NCI-H2196 (cell line): ENCODE measurements around the gene CCDC88B.

ENCODE experiments used
- DNase-seq: peaks from one replicate; lab custom pipeline; 2025; ENCODE audit not compliant: unreplicated experiment; lab: John Stamatoyannopoulos, UW

Gene CCDC88B

DNA sequence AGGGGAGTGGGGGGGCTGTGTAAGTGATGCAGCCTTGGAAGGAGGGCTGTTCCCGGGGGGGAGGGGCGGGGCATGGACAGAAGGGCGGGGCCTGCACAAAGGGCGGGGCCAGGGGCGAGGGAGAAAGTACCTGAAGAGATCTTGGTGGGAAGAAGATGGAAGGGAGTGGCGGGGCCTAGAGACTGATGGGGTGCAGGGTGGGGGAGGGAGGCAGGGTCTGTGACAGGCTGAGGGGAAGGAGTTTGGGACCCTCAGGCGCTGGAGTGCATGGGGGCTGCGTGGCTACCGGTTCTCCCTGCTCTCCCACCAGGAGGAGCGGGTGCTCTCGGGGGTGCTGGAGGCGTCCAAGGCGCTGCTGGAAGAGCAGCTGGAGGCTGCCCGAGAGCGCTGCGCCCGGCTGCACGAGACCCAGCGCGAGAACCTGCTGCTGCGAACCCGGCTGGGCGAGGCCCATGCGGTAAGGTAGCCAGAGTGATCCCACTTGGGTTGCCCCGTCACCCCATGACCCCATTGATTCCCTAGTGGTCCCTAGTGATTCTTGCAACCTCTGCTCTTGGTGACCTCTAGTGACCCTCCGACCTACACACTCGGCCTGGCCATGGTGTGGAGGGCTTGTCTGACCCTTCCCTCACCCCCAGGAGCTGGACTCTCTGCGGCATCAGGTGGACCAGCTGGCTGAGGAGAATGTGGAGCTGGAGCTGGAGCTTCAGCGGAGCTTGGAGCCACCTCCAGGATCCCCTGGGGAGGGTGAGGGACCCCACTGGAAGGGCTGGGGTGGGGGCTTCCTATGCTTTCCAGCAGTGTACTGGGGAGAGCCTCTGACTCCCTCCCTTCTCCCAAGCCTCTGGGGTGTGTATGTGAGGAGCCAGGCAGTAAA, 3.1 kb downstream of the CCDC88B start:
- DNase-seq: no peak

DNA sequence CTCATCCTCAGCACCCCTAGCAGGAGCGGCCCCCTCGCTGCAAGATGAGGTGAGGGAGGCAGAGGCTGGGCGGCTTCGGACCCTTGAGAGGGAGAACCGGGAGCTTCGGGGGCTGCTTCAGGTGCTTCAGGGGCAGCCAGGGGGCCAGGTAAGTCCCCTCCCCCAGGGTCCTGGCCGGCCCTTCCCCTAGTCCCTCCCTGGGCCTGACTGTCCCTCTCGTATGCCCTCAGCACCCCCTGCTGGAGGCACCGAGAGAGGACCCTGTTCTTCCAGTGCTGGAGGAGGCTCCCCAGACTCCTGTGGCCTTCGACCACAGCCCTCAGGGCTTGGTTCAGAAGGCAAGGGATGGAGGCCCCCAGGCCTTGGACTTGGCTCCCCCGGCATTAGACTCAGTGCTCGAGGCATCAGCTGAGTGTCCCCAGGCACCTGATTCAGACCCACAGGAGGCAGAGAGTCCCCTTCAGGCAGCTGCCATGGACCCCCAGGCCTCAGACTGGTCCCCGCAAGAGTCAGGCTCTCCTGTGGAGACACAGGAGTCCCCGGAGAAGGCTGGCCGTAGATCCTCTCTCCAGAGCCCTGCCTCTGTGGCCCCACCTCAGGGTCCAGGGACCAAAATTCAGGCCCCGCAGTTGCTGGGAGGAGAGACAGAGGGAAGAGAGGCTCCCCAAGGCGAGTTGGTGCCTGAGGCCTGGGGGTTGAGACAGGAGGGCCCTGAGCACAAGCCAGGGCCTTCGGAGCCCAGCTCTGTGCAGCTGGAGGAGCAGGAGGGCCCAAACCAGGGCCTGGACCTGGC, 4.0 kb downstream of the CCDC88B start:
- peak; percentile 29 for DNase-seq

DNA sequence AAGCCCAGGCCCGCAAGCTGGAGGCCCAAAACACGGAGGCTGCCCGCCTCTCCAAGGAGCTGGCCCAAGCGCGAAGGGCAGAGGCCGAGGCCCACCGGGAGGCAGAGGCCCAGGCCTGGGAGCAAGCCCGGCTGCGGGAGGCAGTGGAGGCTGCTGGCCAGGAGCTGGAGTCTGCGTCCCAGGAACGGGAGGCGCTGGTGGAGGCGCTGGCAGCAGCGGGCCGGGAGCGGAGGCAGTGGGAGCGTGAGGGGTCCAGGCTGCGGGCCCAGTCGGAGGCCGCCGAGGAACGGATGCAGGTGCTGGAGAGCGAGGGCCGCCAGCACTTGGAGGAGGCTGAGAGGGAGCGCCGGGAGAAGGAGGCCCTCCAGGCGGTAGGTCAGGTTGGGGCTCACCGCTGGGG, 4.8 kb downstream of the CCDC88B start:
- no peak for DNase-seq

DNA sequence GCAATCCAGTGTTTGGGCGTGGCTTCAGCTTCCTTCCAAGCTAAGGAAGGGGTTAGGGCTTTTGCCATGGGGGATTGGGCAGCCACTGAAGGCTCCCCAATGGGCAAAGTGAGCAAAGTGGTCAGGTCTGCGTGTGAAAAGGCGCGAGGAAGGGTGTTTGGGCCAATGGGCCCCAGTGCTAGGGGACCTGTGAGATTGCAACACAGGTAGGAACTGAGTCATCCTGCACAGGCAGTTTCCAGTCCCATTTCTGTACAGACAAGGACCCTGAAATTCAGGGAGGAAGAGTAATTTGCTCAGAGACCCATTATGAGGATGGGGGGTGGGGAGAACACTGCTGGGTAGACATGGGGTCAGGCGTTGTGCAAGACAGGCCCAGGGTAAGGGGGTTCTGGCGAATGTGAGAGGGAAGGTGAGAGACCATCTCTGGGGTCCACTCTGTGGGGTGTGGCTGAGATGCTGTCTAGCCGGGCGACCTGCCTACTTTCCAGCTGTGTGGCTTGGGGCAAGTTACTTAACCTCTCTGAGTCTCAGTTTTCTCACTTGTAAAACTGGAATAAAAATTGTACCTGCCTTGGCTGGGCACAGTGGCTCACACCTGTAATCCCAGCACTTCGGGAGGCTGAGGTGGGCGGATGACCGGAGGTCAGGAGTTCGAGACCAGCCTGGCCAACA, 7.3 kb downstream of the CCDC88B start:
- no peak for DNase-seq

DNA sequence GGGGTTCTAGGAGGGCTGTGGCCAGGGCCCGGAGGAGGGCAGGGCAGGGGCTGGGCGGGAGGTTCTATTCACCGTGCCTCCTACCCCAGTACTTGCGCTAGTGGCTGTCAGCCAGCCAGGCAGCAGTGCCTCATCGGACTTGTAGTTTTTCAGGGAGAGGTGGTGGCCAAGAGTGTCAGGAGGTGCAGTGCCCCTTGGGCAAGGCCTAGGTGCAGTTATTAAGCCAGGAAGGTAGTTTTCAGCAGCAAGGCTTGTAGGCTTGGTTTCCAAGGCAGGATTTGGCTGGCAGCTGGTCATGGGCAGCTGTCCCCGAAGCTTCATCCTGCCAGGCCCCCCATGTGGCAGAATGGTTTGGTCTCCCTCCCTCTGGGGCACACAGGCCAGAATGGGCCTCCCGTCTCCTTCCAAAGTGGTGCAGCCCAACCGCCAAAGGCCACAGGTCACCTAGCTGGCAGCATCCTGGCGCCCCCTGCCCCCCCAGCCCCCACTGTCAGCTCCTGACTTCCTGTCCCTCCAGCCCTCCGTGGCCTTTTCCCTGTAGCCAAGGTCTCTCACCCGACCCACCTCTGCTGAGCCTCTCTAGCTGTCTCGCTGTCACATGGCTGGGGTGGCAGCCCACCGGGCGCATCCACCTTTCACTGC, 8.5 kb downstream of the CCDC88B start:
- DNase-seq: peak; percentile 49

DNA sequence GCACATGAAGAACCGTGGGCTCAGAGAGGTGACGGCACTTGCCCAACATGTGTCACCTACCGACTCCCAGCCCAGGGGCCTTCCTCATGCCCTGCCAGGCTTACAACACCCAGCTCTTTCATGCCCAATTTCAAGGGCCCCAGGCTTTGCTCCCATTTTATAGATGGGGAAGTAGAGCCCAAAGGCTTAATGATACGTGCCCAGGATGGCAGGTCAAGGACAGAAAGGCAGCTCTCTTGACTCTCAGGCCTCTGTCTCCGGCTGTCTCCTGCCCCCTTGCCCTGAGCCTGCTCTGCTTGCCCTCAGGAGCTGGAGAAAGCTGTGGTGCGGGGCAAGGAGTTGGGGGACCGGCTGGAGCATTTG, 9.0 kb downstream of the CCDC88B start:
- no peak for DNase-seq

DNA sequence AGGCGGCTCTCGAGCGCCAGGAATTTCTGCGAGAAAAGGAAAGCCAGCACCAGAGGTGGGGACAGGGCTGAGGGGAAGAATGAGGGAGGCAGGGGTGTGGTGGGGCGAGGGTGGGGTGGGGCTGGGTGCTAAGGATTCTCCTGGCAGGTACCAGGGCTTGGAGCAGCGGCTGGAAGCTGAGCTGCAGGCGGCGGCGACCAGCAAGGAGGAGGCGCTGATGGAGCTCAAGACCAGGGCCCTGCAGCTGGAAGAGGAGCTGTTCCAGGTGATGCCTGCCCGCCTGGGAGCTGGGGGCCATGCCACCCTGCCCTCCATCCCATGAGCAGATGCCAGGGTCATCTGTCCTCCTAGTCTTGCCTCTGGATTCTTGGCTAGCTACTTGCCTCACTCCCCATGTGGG, 9.4 kb downstream of the CCDC88B start:
- no peak for DNase-seq

DNA sequence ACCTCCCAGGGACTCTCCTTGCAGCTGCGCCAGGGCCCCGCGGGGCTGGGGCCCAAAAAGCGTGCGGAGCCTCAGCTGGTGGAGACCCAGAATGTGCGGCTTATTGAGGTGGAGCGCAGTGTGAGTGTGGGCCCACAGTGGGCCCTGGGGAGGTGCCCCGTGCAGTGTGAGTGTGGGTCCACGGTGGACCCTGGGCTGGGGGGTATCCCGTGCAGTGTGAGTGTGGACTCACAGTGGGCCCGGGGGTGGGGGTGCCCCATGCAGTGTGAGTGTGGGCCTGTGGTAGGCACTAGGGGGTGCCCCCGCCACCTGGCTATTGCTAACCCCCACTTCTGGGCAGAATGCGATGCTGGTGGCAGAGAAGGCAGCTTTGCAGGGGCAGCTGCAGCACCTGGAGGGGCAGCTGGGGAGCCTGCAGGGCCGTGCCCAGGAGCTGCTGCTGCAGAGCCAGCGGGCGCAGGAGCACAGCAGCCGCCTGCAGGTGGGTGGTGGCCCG, 11.2 kb downstream of the CCDC88B start:
- DNase-seq: no peak

DNA sequence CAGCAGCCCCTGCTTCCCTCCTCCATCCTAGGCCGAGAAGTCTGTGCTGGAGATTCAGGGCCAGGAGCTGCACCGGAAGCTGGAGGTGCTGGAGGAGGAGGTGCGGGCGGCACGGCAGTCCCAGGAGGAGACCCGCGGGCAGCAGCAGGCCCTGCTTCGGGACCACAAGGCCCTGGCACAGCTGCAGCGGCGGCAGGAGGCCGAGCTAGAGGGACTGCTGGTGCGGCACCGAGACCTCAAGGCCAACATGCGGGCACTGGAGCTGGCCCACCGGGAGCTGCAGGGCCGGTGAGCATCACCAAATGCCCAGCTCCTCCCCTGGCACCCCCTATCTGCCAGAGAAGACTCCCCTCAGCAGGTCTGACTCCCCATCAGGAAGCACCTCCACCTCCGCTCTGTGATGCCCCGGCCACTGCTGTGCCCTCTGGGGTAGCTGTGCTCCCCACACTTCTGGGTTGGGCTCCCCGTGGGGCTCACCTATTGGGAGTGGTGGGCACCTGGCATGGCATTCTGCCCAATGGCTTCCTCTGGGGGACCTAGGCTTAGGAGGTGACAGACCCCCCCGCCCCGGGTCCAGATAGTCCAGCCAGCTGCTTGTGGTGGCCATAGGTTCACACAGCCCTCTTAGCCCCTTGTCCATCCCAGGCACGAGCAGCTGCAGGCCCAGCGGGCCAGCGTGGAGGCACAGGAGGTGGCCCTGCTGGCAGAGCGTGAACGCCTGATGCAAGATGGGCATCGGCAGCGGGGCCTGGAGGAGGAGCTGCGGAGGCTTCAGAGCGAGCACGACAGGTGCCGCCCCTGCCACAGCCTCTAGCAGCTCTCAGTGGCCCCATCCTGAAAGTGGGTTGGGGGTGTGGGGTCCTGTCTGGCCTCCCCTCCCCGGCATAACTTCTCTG, 12.3 kb downstream of the CCDC88B start:
- peak; percentile 46 for DNase-seq

DNA sequence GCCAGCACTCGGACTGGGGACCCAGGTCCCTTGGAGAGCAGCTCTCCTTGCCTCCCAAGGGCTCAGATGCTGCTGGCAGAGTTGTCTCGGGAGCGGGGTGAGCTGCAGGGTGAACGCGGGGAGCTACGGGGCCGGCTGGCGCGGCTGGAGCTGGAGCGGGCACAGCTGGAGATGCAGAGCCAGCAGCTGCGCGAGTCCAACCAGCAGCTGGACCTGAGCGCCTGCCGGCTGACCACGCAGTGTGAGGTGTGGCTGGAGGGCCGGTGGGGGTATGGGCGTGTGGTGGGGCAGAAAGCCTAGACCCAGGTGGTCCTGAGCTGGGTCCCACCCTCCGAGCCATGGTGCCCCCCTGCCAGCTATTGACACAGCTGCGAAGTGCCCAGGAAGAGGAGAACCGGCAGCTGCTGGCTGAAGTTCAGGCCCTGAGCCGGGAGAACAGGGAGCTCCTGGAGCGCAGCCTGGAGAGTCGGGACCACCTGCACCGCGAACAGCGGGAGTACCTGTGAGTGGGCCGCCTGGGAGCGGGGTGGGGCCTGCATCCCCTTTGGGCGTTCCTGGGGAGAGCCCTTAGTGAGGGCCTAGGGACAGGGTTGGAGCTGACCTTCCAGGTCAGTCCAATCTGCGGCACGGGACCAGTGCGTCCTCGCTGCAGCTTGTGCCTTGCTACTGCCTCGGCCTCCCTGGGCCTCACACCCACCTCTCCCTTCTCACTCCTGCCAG, 13.2 kb downstream of the CCDC88B start:
- peak; percentile 68 for DNase-seq

DNA sequence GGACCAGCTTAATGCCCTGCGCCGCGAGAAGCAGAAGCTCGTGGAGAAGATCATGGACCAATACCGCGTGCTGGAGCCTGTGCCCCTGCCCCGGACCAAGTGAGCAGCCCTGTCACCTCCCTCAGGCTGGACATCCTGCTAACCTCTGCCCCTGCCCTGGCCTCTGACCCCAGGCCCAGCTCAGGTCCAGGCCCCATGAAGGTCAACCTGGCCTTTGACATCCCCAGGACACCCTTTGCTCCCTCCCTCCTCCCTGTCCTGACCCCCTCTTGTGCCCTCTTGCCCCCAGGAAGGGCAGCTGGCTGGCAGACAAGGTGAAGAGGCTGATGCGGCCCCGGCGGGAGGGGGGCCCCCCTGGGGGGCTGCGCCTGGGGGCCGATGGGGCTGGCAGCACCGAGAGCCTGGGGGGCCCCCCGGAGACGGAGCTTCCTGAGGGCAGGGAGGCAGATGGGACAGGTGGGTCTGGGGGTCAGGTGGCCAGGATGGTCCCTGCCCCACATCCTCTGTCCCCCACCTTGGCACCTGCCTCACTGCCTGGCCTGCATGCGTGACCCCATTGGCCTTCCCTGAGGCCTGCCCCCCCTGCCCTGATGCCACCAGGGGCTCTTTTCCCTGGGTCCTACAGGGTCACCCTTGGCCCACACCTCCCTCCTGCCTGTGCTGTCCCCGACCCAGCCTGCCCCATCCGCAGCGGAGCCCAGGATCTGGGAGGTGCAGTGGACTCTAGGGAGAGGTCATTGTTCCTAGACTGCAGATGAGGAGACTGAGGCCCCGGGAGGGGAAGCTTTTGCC, 13.9 kb downstream of the CCDC88B start:
- no peak for DNase-seq

DNA sequence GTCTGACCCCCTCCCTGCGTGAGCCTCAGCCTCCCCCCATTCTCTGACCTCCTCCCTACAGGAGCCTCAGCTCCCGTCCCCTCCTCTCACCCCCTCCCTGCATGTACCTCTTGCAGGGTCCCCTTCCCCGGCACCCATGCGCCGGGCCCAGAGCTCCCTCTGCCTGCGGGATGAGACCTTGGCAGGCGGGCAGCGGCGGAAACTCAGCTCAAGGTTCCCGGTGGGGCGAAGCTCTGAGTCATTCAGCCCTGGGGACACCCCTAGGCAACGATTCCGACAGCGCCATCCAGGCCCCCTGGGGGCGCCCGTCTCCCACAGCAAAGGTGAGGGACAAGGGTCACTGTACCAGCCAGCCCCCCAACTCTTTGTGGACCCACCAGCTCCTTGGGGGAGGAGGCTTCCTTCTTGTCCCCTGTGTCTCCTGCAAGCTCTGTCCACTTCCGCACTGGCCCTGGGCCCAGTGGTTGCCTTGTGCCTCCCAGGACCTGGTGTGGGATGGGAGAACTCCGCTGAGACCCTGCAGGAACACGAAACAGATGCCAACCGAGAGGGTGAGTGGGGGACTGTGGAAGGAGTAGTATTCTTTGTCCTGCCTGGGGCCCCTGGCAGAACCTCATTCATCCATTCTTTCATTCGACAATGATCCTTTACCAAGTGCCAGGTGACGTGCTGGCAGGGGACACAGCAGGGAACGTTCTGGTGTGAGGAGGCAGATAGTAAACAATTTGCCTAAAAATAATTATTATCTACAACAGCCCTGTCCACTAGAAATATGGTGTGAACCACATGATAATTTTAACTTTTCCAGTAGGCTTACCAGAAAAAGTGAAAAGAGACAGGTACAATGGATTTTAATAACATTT, 15.3 kb downstream of the CCDC88B start:
- peak; percentile 71 for DNase-seq

DNA sequence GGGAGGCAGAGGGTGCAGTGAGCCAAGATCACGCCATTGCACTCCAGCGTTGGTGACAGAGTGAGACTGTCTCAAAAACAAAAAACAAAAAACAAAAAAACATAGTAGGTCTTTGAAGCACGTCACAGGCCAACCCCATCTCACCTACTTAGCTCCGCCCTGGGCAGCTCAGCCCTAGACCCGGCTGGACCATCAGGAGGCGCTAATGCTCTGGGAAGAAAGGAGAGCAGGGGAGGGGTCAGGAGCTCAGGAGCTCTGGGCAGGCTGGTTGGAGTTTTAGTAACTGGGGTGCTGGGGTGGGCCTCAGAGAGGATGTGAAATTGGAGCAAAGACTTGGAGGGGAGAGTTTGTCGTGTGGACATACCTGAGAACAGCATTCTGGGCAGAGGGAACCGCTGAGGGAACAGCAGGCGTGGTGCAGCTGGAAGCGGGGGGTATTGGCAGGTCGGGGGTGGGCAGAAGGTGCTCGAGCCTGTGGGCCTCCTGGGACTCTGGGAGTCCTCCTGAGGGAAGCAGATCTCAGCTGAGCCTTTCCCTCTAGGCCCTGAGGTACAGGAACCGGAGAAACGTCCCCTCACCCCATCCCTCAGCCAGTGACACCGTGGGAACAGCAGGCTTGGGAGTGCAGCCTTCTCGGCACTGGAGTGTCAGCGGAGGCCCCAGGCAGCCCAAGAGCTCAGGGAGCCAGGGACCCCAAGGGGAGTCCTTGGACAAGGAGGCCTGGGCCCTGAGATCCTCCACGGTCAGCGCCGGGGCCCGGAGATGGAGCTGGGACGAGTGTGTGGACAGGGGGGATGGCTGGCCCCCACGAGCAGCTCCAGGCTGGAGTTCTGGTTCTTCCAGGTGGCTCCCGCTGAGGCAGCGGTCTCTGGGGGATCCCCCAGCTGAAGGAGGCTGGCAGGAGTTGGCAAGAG, 16.8 kb downstream of the CCDC88B start:
- DNase-seq: peak; percentile 66

DNA sequence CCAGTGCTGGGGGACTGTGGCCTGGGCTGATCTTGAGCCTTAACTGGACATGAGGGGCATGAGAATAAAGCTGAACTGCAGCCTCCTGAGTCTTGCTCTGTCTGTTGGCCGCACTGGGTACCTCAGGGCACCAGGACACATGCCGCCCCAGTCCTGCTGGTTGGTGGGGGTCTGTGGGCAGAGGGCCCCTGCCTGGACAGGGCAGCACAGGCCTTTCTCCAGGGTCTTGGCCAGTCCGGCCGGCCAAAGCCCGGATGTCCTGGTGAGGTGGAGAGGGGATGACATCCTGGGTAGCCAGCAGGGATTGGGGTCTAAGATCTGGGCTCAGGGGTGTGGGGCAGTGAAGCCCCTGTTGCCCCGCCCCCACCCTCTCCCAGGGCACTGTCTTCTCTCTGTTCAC, 17.4 kb downstream of the CCDC88B start:
- no peak for DNase-seq

DNA sequence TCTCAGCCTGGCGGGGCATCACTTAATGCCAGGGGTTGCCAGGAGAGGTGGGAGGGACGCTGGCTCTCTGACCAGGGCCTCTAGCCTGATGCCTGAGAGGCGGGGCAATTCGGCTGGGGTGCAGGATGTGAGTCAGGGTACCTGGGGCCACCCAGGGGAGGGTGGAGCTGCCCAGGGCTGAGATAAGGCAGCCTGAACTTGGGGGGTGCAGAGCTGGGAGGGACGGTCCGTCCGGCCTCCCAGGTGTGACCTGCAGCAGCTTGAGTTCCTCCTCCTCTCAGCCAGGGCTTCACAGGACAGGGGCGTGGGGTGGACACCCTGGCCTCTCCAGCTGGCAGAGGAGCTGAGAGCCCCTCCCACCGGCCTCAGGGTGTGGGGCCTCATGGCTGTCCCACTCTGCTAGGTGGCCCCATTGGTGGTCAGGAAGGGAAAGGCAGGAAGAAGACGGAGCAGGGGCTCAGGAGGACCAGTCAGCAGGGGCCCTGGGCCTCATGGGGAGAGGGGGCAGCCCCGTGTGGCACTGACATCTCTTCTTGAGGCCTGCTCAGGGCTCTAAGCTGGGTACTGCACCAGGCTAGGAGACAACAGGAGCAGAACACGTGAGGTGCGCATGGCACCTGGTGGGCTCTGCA, 18.0 kb downstream of the CCDC88B start:
- DNase-seq: no peak

DNA sequence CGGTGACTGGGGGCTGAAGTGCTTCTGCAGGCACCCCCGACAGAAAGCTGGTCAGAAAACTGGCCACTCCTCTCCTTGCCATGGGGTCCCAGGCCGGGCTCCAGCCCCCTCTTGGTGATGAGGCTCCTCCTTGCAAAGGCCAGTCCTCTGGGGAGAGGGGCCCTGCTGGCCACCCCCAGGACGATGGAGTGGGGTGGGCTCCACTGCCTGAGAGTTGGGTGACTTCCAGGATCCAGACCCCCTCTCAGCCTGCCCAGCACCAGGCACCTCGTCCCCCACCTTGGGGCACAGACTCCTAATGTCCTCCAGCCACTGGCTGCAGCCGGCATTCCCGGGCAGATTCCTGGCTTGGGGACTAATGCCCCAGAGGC, 18.5 kb downstream of the CCDC88B start:
- DNase-seq: no peak
